ENCODE results near the gene RASA3.

GRCh38 chr13:114022876-114023275 lies 109.5 kb downstream of the RASA3 start:
- TF ChIP-seq, protein P1, sequence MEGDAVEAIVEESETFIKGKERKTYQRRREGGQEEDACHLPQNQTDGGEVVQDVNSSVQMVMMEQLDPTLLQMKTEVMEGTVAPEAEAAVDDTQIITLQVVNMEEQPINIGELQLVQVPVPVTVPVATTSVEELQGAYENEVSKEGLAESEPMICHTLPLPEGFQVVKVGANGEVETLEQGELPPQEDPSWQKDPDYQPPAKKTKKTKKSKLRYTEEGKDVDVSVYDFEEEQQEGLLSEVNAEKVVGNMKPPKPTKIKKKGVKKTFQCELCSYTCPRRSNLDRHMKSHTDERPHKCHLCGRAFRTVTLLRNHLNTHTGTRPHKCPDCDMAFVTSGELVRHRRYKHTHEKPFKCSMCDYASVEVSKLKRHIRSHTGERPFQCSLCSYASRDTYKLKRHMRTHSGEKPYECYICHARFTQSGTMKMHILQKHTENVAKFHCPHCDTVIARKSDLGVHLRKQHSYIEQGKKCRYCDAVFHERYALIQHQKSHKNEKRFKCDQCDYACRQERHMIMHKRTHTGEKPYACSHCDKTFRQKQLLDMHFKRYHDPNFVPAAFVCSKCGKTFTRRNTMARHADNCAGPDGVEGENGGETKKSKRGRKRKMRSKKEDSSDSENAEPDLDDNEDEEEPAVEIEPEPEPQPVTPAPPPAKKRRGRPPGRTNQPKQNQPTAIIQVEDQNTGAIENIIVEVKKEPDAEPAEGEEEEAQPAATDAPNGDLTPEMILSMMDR (IDR thresholded peaks at IDR 0.05; ENCODE audit: borderline replicate concordance, extremely low read depth, low read length, poor library complexity, severe bottlenecking) = no peak
- no peak for TF ChIP-seq EZH2 (IDR thresholded peaks at IDR 0.05; ENCODE audit: borderline replicate concordance, low read depth, low read length, severe bottlenecking)

Data from DND-41 (cell line).